ENCODE data around the gene AURKA. TPM values are rescaled to one million over a fixed set of nuclear protein-coding genes. Genes with fewer than 3 reads are reported as not detected.

Gene AURKA
- total RNA-seq, 1 experiment from 2014 or later: 92.0 TPM

DNA sequence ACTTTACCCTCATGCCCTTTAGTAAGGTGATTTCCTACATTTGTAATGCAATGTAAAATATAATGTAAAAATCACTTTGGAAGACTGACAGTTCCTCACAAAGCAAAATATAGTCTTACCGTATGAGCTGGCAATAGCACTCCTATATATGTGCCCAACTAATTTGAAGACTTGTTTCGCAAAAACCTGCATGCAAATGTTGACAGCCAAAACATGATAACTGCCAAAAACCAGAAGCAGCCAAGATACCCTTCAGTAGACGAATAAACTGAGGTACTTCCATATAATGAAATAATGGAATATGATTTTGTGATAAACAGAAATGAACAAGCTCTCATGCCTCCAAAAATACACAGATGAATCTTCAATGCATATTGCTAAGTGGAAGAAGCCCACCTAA is 13.6 kb downstream of the AURKA start:
- no peaks in the 10 kb centered on the region for H3K27me3 ChIP-seq (ENCODE audit: insufficient read depth, low read depth)

DNA sequence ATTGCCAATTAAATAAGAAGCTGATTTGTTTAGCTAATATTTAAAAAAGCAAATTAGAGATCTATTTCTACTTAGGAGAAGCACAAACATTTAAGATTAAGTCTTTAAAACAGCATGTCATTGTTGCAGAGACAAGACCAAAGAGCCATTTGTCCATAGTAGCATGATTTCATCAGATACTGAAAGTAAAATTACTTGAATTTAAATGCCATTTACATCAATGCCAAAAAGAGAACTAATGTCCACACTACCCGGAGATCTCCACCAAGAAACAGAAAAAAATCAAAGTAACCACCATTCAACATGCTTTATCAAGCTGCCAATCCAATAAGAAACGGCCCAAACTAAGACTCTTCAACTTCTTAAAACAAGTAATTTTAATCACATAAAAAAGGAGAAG is 15.7 kb downstream of the AURKA start:
- no peak for TF ChIP-seq EZH2 (IDR thresholded peaks at IDR 0.05; ENCODE audit: low read depth)
- TF ChIP-seq, protein P1, sequence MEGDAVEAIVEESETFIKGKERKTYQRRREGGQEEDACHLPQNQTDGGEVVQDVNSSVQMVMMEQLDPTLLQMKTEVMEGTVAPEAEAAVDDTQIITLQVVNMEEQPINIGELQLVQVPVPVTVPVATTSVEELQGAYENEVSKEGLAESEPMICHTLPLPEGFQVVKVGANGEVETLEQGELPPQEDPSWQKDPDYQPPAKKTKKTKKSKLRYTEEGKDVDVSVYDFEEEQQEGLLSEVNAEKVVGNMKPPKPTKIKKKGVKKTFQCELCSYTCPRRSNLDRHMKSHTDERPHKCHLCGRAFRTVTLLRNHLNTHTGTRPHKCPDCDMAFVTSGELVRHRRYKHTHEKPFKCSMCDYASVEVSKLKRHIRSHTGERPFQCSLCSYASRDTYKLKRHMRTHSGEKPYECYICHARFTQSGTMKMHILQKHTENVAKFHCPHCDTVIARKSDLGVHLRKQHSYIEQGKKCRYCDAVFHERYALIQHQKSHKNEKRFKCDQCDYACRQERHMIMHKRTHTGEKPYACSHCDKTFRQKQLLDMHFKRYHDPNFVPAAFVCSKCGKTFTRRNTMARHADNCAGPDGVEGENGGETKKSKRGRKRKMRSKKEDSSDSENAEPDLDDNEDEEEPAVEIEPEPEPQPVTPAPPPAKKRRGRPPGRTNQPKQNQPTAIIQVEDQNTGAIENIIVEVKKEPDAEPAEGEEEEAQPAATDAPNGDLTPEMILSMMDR (conservative IDR thresholded peaks at IDR 0.05): no peak
- Histone ChIP-seq H3K9me3 (ENCODE audit: insufficient read depth, low read depth) (no peaks in the 10 kb centered on the region), H3K27ac (no peak overlapping the region), H3K36me3 (ENCODE audit: low read depth) (peaks cover 70% of the 10 kb centered on the region), H3F3A (ENCODE audit: insufficient read depth, low read depth) (0 out of 2 replicates have a peak, but pooled peaks cover 14% of the 10 kb centered on the region), H4K20me1 (ENCODE audit: insufficient read depth) (peaks cover 9% of the 10 kb centered on the region; the same call in 1 of the 2 replicates), H3K79me2 (ENCODE audit: low read depth) (peaks cover 43% of the 10 kb centered on the region), H3K9me2 (ENCODE audit: insufficient read depth) (no peaks in the 10 kb centered on the region), H3K4me2 (no peak overlapping the region), H3K4me3 (no peak overlapping the region), H3K4me1 (replicated peaks; ENCODE audit: insufficient read depth) (no peaks in the 10 kb centered on the region), H3K27me3 (ENCODE audit: insufficient read depth, low read depth) (no peaks in the 10 kb centered on the region), H2AFZ (no peak overlapping the region)
- no TSS peak for BruUV-seq (replicated peaks)
- no peak for DNase-seq
- ChIA-PET POLR2A (ENCODE audit: unreplicated experiment) (no interaction called here), CTCF (no interaction called here)
- intact Hi-C loops (cut with micrococcal nuclease; ENCODE audit: unreplicated experiment): no loop called here

More for the DNA sequence above, 13.6 kb downstream of the AURKA start:
- H2AFZ ChIP-seq: no peak overlapping the region
- no peaks in the 10 kb centered on the region for H3K9me3 ChIP-seq (ENCODE audit: insufficient read depth, low read depth)
- H4K20me1 ChIP-seq (ENCODE audit: insufficient read depth): peaks cover 14% of the 10 kb centered on the region; the same call in 1 of the 2 replicates
- ChIA-PET CTCF (no interaction called here), POLR2A (ENCODE audit: unreplicated experiment) (no interaction called here)
- H3K27ac ChIP-seq: no peak overlapping the region
- BruUV-seq (replicated peaks): no TSS peak
- DNase-seq: no peak
- no peak overlapping the region for H3K4me2 ChIP-seq
- H3K9me2 ChIP-seq (ENCODE audit: insufficient read depth): no peaks in the 10 kb centered on the region
- no peak for TF ChIP-seq EZH2 (IDR thresholded peaks at IDR 0.05; ENCODE audit: low read depth)
- TF ChIP-seq, protein P1 (conservative IDR thresholded peaks at IDR 0.05): no peak
- peaks cover 39% of the 10 kb centered on the region for H3K79me2 ChIP-seq (ENCODE audit: low read depth)
- peaks cover 10% of the 10 kb centered on the region; the same call in 1 of the 2 replicates for H3F3A ChIP-seq (ENCODE audit: insufficient read depth, low read depth)
- H3K4me1 ChIP-seq (replicated peaks; ENCODE audit: insufficient read depth): no peaks in the 10 kb centered on the region
- peaks cover 61% of the 10 kb centered on the region for H3K36me3 ChIP-seq (ENCODE audit: low read depth)
- no peak overlapping the region for H3K4me3 ChIP-seq
- intact Hi-C loops (cut with micrococcal nuclease; ENCODE audit: unreplicated experiment): no loop called here

- H3K36me3 ChIP-seq (ENCODE audit: low read depth): peaks cover 72% of the 10 kb centered on the region
- H3K4me3 ChIP-seq: no peak overlapping the region
- no peaks in the 10 kb centered on the region for H3K27me3 ChIP-seq (ENCODE audit: insufficient read depth, low read depth)
- H3K9me3 ChIP-seq (ENCODE audit: insufficient read depth, low read depth): no peaks in the 10 kb centered on the region
- no TSS peak for BruUV-seq (replicated peaks)
- intact Hi-C loops (cut with micrococcal nuclease; ENCODE audit: unreplicated experiment): no loop called here
- H4K20me1 ChIP-seq (ENCODE audit: insufficient read depth): peaks cover 9% of the 10 kb centered on the region; the same call in 1 of the 2 replicates
- H3K79me2 ChIP-seq (ENCODE audit: low read depth): peaks cover 41% of the 10 kb centered on the region
- 0 out of 2 replicates have a peak, but pooled peaks cover 14% of the 10 kb centered on the region for H3F3A ChIP-seq (ENCODE audit: insufficient read depth, low read depth)
- H3K4me2 ChIP-seq: no peak overlapping the region
- CTCF ChIA-PET: no interaction called here
- H2AFZ ChIP-seq: no peak overlapping the region
- no peaks in the 10 kb centered on the region for H3K4me1 ChIP-seq (replicated peaks; ENCODE audit: insufficient read depth)
- H3K27ac ChIP-seq: no peak overlapping the region
- no peaks in the 10 kb centered on the region for H3K9me2 ChIP-seq (ENCODE audit: insufficient read depth)
- peak in 1 of 2 experiments; percentile 71 for DNase-seq
- POLR2A ChIA-PET (ENCODE audit: unreplicated experiment): no interaction called here
- TF ChIP-seq EZH2 (IDR thresholded peaks at IDR 0.05; ENCODE audit: low read depth): no peak
- TF ChIP-seq, protein P1 (conservative IDR thresholded peaks at IDR 0.05): no peak
Measured at GRCh38 chr20:56373942-56374341, 18.1 kb downstream of the AURKA start.
